GM21619 (cell line): Measurements from ENCODE around the gene CDH23.
A peak's percentile ranks its signal among the peaks of the same experiment; 100 is the strongest.

Experiments
- ATAC-seq: cut with Tn5 transposase; IDR thresholded peaks from one replicate; pipeline ENCODE4 v1.9.1; 2021; ENCODE audit not compliant: unreplicated experiment

The CDH23 gene

DNA sequence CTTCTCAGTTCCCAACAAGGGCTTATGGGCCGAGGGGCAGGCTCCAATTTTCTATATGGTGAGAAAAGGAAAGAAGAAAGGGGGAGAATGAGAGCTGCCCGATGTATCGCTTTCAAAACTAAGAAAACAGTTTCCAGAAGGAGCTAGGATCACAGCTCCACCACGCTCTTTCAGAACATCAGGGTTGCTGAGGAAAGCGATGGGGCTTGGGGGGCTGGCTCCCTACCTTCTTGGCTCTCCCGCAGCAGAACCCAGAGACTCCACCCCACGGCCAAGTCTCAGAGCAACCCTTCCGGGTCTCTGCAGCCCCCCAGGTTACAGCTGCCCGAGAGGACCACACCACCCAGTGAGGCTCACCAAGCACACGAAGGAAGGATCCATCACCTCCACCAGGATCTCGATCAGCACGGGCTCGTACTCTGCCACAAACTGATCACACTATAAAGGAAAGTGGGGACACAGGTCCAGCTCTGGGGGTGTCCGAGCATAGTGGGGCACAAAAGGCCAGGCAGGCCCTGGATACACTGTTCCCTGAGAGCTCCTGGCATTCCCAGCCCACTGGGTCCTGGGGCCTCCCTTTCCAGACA is 422.0 kb downstream of the CDH23 start:
- no peak for ATAC-seq

DNA sequence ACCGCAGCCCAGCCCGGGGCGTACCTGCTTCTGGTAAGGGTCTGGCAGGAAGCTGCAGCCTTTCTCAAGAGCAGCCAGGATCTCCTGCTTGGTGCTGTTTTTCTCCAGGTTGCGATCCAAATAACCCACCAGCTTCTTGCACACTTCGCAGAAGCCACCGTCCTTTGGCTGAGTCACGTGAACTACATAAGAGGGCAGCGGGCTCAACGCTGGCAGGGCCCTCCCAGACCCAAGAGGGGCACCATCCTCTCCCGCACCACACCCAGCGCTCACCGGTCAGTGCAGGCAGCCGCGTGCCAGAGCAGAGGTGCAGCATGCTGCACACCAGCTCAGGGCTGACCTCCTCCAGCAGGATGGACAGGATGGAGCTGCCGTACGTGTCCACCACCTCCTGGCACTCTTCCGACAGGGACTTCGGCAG is 422.7 kb downstream of the CDH23 start:
- no peak for ATAC-seq

DNA sequence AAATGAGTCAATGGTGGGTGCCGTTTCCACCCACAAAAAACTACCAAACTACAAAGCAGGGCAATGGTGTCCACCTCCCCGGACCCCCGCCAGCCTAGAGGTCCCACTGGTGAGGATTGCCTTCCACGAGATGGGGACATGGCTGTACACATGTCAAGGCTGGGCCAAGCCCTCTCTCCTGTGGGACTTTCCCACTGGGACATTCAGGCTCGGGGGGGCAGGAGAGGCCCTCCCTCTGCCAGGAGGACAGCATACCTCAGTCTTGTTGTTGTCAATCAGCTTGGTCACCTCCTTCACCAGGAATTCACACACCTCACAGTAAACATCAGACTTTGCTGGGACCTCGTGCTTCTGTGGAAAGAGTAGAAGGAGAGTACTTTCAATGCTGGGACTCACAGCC is 423.3 kb downstream of the CDH23 start:
- ATAC-seq: no peak

GRCh38 chr10:71820966-71821365 is 424.2 kb downstream of the CDH23 start:
- ATAC-seq: no peak

DNA sequence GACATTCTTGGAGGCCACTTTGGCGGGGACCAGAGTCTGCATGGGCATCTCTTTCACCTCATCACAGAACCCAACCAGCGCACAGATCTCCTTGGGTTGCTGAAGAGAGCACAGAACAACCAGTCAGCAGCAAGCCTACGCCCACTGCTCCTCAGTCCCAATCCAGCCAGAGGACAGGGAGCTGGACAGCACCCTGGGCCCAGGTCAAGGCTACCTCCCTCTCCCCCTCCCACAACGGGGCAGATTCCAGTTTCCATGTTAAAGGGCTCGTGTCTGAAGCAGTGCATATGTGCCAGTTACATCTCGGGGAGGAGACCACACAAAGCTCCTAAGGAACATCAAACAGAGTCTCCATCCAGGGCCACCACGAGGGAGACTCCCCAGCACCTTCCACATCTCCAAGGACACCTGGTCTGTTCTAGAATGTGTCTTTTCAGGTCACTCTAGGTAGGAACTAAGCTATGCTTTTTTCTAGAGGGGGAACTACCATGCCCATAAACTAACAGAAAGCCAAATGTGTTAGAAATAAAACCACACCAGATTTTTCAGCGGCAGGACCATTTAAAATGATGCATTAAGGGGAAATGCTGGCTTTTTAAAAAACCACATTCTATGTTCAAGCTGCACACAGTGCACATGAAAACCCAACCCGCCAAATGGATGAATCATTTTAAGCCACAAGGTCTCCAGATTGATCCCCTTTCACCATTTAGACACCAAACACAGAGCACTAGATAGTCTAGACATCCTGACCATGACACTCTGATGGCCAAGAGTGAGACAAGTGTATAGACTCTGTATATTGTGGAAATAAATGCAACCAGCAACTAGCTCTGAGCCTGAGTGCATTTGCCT is 425.4 kb downstream of the CDH23 start:
- no peak for ATAC-seq

GRCh38 chr10:71823356-71823755 is 426.6 kb downstream of the CDH23 start:
- no peak for ATAC-seq

DNA sequence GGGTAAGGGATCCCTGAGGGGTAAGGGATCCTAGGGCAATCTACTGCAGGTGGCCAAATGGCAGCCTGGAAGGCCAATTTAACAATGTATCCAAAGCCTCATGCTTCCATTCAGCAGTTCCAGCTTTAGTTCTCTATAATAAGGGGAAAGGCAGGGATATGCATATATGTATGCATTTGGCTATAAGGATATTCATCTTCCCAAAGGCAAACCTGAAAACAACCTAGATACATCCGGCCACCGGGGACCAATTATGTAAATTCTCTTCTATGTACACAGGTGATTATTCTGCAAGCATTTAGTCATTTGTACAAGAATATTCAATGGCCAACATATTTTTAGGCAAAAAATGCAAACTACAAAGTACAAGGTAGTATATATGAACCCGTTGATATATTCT is 427.6 kb downstream of the CDH23 start:
- ATAC-seq: no peak

- ATAC-seq: no peak
Measured at GRCh38 chr10:71825217-71825616, 428.5 kb downstream of the CDH23 start.

GRCh38 chr10:71827852-71828251 is 431.1 kb downstream of the CDH23 start:
- ATAC-seq: no peak

DNA sequence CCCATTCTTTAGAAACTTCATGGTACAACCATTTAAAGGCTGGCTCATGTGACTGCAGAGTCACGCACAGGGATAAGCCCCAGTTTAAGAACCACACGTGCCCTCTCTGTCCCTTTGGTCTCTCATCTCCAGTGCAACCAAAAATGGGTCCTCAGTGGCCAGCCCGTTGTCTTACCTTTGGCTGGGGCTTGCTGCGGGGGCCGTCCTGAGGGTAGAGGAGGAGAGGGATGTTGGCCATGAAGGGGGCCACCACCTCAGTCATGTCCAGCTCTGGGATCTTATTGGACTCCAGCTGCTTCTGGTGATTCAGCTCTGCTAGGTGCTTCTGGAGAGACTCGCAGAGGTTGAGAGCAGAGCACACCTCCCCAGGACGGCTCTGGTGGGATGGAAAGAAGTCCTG is 432.0 kb downstream of the CDH23 start:
- no peak for ATAC-seq

DNA sequence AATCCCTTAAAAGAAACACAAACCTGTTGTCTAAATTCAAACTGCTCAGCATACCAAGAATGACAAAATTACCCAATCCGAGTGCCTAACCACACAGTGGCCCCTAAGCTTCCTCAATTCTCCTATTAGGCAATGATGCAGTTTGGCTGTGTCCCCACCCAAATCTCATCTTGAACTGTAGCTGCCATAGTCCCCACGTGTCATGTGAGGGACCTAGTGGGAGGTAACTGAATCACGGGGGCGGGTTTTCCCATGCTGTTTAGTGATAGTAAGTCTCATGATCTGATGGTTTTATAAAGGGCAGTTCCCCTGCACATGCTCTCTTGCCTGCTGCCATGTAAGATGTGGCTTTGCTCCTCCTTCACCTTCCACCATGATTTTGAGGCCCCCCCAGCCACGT is 432.5 kb downstream of the CDH23 start:
- no peak for ATAC-seq

DNA sequence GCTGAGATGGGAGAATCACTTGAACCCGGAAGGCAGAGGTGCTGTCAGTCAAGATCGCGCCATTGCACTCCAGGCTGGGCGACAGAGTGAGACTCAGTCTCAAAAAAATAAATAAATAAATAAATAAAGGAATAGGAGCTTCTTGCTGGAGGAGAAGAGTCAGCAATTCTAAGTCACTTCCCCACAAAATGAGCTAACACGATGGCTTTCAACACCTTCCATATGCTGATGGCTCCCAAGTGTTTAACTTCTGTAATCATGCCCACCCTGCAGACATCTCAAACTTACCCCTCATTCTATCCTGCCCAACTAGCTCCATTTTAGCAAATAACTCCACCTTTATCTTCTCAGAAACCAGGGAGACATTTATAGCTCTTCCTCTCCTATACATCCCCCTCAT is 433.2 kb downstream of the CDH23 start:
- no peak for ATAC-seq

GRCh38 chr10:71830726-71831125 is 434.0 kb downstream of the CDH23 start:
- ATAC-seq: no peak

GRCh38 chr10:71831646-71832552 is 435.2 kb downstream of the CDH23 start:
- ATAC-seq: no peak

- ATAC-seq: no peak
Measured at GRCh38 chr10:71832967-71833366, 436.2 kb downstream of the CDH23 start.

- no peak for ATAC-seq
Measured at GRCh38 chr10:71833451-71834342, 437.0 kb downstream of the CDH23 start.

GRCh38 chr10:71834343-71834674 is 437.6 kb downstream of the CDH23 start:
- no peak for ATAC-seq

DNA sequence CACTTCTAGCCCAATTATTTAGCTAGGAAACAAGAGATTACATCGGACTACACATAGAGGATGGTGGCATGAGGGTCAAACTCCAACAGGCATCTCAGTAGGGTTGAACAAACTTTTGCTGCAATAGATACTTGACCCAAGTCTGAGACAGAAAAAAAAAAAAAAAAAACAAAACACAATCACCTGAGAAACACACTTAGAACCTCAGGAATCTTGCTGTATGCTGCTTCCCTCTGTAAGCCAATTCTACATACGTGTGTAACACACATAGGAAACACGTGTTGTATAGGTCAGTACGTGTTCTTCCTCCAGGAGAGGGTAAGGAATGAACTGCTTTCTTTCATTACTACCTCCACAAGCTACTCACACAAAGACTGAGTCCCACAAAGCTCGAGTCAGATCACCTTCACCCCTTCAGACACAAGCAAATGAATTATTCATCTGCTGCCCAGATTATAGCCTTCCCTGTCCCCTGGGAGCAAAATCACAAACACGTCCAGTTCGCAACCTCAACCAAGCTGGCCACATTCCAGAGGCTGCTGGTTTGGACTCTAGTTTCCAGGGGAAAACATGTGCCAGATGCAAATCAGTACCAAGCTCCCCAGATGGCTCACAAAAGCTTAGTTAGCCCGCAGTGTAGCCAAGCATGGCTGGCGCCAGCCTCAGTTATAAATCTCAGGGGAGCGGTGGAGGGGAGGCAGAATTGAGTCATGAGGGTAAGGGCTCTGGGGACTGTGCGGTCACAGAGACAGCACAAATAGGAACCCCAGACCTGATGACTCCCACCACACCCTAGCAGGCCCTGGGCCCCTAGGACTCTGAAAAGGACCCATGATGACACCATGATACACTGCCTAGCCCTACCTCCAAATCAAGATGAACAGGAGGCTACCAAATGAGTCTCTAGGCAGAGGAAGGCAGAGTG is 439.2 kb downstream of the CDH23 start:
- peak; percentile 88 for ATAC-seq

DNA sequence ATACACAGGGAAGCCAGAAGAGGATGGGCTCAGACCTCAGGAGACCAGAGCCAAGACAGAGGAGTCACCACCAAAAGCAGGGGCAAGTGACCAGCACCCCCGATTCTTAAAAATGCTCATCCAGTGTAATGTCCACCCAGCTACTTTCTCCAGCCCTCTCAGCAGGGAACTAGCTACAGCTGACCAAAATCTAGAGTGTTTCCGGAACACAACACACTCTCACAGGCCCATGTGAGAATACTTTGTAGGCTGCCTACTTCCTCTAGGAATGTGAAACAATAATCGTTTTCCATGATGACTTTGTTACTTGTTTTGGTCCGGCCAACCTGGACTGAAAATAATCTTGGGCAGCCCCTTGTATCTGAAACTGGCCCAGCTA is 439.9 kb downstream of the CDH23 start:
- ATAC-seq: peak; percentile 22
